Progenitor cell of endocrine pancreas (in vitro differentiated cells): ENCODE results near the gene TNPO3. TPM values are rescaled to one million over a fixed set of nuclear protein-coding genes. Genes with fewer than 3 reads are reported as not detected.

Source experiments
- DNase-seq: peaks from one replicate; pipeline ENCODE4 v3.0.0; 2021; ENCODE audit warnings: low spot score; ENCODE audit not compliant: unreplicated experiment
- H3K27ac Mint-ChIP-seq: 2 replicates; pipeline ENCODE4 v1.8.0; 2021; ENCODE audit warnings: mild to moderate bottlenecking, moderate library complexity, mixed read lengths
- H3K27me3 Mint-ChIP-seq: 2 replicates; pipeline ENCODE4 v1.8.0; 2021; ENCODE audit warnings: mixed read lengths
- H3K36me3 Mint-ChIP-seq: 2 replicates; pipeline ENCODE4 v1.8.0; 2022; ENCODE audit warnings: mixed read lengths; ENCODE audit not compliant: insufficient read depth
- H3K4me1 Mint-ChIP-seq: 2 replicates; pipeline ENCODE4 v1.8.0; 2021; ENCODE audit warnings: low read depth, mixed read lengths
- H3K4me3 Mint-ChIP-seq: 2 replicates; pipeline ENCODE4 v1.8.0; 2021; ENCODE audit warnings: low read depth, mild to moderate bottlenecking, moderate library complexity, mixed read lengths
- H3K9me3 Mint-ChIP-seq: 2 replicates; pipeline ENCODE4 v1.8.0; 2021; ENCODE audit warnings: low read depth, mixed read lengths
- total RNA-seq: library from RNA; stranded (reverse); gene quantifications from 2 replicates; pipeline ENCODE4 v1.2.1, GENCODE V29; 2021
- TF ChIP-seq, protein P1 (sequence below): fragments of 200-600 bp; sonication (generic); IDR thresholded peaks from one replicate; pipeline ENCODE4 v1.5.0; 2021; ENCODE audit warnings: antibody characterized with exemption, mild to moderate bottlenecking; ENCODE audit not compliant: unreplicated experiment

TNPO3 gene
- total RNA-seq, 1 donor from 2014 or later = 44.8 TPM

DNA sequence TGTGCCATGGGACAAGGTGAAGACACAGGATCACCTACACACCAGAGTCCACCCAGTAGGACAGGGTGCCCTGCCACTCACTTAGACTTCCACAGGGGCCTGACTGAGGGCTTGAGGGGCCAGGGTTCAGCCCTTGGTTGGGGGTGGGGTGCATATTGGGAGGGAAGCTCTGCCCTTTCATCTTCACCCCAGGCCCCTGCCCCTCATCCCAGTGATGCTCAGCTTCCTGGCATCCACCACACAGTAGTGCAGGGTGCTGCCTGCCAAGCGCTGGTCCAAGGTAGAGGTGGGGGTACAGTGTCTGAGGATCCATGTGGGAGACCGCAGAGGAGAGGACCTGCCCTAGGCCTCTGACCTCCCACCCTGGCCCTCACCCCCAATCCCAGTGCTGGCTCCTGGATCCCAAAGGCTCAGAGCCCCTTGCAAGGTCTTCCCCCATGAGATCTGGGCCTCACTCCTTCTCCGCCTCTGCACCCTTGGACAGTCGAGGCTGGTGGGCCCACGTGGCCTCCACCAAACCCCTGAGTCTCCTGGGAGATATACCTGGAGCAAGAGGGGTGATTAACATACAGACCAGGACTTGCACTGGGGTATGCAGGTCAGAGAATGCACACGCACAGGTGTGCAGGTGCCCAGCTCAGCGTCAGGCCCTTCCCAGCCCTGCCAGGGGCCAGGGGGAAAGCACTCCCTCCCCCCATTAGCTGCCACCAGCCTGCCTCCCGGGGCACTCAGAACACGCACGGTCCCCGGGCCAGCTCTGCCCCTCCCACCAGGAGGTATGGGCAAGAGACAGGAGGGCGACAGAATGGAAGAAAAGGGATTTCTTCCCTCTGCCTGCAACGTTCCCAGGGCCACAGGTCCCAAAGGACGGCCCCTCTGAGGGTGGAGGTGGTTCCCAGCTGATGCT lies 125.8 kb downstream of the TNPO3 start:
- no peak overlapping the region for H3K27ac Mint-ChIP-seq
- no peaks in the 10 kb centered on the region for H3K36me3 Mint-ChIP-seq
- no peak overlapping the region for H3K4me3 Mint-ChIP-seq
- H3K9me3 Mint-ChIP-seq = no peaks in the 10 kb centered on the region
- TF ChIP-seq, protein P1, sequence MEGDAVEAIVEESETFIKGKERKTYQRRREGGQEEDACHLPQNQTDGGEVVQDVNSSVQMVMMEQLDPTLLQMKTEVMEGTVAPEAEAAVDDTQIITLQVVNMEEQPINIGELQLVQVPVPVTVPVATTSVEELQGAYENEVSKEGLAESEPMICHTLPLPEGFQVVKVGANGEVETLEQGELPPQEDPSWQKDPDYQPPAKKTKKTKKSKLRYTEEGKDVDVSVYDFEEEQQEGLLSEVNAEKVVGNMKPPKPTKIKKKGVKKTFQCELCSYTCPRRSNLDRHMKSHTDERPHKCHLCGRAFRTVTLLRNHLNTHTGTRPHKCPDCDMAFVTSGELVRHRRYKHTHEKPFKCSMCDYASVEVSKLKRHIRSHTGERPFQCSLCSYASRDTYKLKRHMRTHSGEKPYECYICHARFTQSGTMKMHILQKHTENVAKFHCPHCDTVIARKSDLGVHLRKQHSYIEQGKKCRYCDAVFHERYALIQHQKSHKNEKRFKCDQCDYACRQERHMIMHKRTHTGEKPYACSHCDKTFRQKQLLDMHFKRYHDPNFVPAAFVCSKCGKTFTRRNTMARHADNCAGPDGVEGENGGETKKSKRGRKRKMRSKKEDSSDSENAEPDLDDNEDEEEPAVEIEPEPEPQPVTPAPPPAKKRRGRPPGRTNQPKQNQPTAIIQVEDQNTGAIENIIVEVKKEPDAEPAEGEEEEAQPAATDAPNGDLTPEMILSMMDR = no peak
- H3K4me1 Mint-ChIP-seq = no peaks in the 10 kb centered on the region
- DNase-seq = no peak
- H3K27me3 Mint-ChIP-seq = peaks cover 12% of the 10 kb centered on the region

DNA sequence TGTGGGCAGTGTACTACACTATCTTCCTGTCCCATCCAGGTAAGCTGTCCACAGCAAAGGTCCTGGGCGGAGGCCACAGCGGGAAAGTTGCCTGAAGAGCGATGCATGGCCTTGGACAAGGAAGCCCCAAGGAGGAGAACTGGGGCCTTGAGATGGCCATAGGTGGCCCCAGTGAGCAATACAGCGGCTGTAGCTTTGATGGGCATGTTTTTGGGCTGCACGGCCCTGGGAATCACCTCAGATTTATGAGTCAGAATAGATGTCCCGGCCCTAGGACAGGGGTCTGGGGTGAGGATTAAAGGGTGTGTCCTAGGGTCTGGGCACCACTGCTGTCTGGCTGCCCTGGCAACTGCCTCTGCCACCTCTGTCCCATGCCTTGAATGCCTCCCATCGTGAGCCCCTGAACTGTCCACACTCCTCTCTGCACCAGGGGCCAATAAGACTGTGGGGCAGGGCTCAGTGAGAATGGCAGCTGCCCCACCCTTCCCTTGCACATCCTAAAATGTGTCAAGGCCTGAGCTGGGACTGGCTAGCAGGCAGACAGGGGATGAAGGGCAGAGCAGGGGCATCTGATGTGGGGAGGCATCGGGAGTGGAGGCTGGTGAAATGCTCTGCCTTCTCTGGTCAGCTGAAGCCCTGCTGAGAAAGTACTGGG lies 126.6 kb downstream of the TNPO3 start:
- no peaks in the 10 kb centered on the region for H3K4me1 Mint-ChIP-seq
- DNase-seq = no peak
- TF ChIP-seq, protein P1 = no peak
- no peaks in the 10 kb centered on the region for H3K9me3 Mint-ChIP-seq
- no peaks in the 10 kb centered on the region for H3K36me3 Mint-ChIP-seq
- H3K27me3 Mint-ChIP-seq = peaks cover 9% of the 10 kb centered on the region
- no peak overlapping the region for H3K27ac Mint-ChIP-seq
- no peak overlapping the region for H3K4me3 Mint-ChIP-seq

DNA sequence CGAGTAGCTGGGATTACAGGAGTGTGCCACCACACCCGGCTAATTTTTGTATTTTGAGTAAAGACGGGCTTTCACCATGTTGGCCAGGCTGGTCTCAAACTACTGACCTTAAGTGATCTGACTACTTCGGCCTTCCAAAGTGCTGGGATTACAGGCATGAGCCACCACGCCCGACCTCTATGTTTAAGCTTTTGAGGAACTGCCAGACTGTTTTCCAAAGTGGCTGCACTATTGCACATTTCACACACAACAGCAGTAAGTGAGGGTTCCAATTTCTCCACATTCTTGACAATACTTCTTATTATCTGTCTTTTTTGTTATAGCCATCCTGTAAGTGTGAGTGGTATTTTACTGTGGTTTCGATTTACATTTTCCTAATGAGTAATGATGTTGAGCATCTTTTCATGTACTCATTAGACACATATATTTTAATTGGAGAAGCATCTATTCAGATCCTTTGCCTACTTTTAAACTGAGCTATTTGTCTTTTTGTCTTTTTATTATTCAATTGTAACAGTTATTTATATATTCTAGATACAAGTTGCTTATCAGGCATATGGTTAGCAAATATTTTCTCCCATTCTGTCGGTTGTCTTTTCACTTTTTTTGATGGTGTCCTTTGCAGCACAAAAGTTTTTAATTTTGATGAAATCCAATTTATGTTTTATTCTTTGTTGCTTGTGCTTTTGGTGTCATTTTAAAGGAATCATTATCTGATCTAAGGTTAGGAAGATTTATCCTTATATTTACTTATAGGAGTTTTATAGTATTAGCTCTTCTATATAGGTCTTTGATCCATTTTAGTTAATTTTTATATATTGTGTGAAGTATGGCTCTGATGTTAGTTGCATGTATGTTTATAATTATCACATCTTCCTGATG lies 130.0 kb downstream of the TNPO3 start:
- no peak overlapping the region for H3K4me3 Mint-ChIP-seq
- TF ChIP-seq, protein P1 = no peak
- H3K27ac Mint-ChIP-seq = no peak overlapping the region
- H3K27me3 Mint-ChIP-seq = peaks cover 24% of the 10 kb centered on the region
- H3K36me3 Mint-ChIP-seq = no peaks in the 10 kb centered on the region
- no peak for DNase-seq
- H3K9me3 Mint-ChIP-seq = no peaks in the 10 kb centered on the region
- H3K4me1 Mint-ChIP-seq = peaks cover 5% of the 10 kb centered on the region

DNA sequence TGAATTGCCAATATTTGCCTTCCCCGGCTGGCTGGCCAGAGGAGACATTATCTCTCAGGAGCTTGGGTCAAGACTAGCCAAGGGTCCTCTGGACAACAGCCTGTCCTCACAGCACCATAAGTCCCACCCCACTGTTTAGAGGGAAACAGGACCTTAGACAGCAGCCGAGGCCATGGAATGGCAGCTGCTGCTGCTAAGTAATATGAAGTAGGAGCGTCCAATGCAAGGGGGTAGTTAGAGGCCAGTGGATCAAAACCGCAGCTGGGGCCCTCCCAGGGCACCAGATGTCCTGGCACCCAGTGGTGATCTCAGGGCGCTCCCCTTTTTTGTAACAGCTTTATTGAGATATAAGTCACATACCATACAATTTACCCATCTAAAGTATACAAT lies 131.5 kb downstream of the TNPO3 start:
- H3K27me3 Mint-ChIP-seq = peaks cover 39% of the 10 kb centered on the region
- H3K27ac Mint-ChIP-seq = no peak overlapping the region
- peaks cover 5% of the 10 kb centered on the region for H3K4me1 Mint-ChIP-seq
- TF ChIP-seq, protein P1 = no peak
- no peak overlapping the region for H3K4me3 Mint-ChIP-seq
- no peaks in the 10 kb centered on the region for H3K36me3 Mint-ChIP-seq
- DNase-seq = no peak
- no peaks in the 10 kb centered on the region for H3K9me3 Mint-ChIP-seq
